ENCODE results near the gene CCDC192.

DNA sequence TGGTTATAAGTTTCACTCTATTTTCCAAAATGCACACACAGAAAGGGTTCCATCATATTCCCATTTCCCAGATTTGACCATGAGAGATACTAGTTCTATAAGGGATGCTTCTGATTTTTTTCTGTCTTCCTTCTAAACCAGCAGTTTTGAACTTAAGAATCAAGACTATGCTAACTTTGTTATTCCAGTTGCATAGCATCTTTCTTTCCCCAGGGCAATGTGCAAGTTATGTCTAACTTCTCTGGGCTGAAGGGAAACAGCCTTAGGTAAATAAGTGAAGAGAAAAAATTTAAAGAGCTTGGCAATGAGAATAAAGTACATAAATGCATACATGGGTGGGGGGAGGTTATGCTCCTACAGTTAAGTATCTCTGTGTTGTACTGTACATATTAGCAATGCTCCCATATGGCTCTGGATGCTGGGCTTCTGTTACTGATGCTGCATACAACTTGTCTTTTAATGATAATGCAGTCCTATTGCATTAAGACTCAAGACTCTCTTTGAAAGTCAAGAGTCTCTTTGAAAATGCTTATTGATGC, 254.6 kb downstream of the CCDC192 start:
- TF ChIP-seq, protein P1, sequence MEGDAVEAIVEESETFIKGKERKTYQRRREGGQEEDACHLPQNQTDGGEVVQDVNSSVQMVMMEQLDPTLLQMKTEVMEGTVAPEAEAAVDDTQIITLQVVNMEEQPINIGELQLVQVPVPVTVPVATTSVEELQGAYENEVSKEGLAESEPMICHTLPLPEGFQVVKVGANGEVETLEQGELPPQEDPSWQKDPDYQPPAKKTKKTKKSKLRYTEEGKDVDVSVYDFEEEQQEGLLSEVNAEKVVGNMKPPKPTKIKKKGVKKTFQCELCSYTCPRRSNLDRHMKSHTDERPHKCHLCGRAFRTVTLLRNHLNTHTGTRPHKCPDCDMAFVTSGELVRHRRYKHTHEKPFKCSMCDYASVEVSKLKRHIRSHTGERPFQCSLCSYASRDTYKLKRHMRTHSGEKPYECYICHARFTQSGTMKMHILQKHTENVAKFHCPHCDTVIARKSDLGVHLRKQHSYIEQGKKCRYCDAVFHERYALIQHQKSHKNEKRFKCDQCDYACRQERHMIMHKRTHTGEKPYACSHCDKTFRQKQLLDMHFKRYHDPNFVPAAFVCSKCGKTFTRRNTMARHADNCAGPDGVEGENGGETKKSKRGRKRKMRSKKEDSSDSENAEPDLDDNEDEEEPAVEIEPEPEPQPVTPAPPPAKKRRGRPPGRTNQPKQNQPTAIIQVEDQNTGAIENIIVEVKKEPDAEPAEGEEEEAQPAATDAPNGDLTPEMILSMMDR (IDR thresholded peaks at IDR 0.05): no peak
- no peak for TF ChIP-seq POLR2AphosphoS5 (IDR thresholded peaks at IDR 0.05)
- no peak for TF ChIP-seq POLR2A (IDR thresholded peaks at IDR 0.05)
- TF ChIP-seq EP300 (IDR thresholded peaks at IDR 0.05; ENCODE audit: low read depth): no peak

Data from transverse colon (tissue), 4 donors.